Peyer's patch (tissue), 4 donors: Measurements from ENCODE around the gene BMP7.

ENCODE experiments used
- POLR2A ChIP-seq, 2 donors: fragments of 450-650 bp; IDR thresholded peaks; one replicate each; pipeline ENCODE4 v1.5.1; 2017; ENCODE audit warnings: antibody characterized with exemption in 2 of 2, mild to moderate bottlenecking in 2 of 2, moderate library complexity in 2 of 2
- TF ChIP-seq, protein P1 (sequence below), 6 experiments: fragments of 450-650 bp in 4 of 6; fragments of 200-600 bp in 2 of 6; sonication (generic) in 1 of 6; IDR thresholded peaks; one replicate each; pipeline ENCODE4 v1.5.1; 2017 to 2019; ENCODE audit warnings: antibody characterized with exemption in 6 of 6, mild to moderate bottlenecking in 3 of 6, moderate library complexity in 1 of 6

GRCh38 chr20:57217802-57218201 lies 48.6 kb downstream of the BMP7 start:
- TF ChIP-seq, protein P1, sequence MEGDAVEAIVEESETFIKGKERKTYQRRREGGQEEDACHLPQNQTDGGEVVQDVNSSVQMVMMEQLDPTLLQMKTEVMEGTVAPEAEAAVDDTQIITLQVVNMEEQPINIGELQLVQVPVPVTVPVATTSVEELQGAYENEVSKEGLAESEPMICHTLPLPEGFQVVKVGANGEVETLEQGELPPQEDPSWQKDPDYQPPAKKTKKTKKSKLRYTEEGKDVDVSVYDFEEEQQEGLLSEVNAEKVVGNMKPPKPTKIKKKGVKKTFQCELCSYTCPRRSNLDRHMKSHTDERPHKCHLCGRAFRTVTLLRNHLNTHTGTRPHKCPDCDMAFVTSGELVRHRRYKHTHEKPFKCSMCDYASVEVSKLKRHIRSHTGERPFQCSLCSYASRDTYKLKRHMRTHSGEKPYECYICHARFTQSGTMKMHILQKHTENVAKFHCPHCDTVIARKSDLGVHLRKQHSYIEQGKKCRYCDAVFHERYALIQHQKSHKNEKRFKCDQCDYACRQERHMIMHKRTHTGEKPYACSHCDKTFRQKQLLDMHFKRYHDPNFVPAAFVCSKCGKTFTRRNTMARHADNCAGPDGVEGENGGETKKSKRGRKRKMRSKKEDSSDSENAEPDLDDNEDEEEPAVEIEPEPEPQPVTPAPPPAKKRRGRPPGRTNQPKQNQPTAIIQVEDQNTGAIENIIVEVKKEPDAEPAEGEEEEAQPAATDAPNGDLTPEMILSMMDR (IDR thresholded peaks at IDR 0.05), result no peak
- no peak for TF ChIP-seq POLR2A (IDR thresholded peaks at IDR 0.05)
